Measurements from ENCODE around the gene PRKG2.

Gene PRKG2

GRCh38 chr4:81217779-81218178 lies 2.8 kb upstream of the PRKG2 start:
- DNase-seq (ENCODE audit: low read depth) = no peak

GRCh38 chr4:81215931-81216330 lies 909 bp upstream of the PRKG2 start:
- no peak for DNase-seq (ENCODE audit: low read depth)

GRCh38 chr4:81214144-81214880 lies 710 bp downstream of the PRKG2 start:
- DNase-seq (ENCODE audit: low read depth) = no peak

- no peak for DNase-seq (ENCODE audit: low read depth)
These were observed 1.4 kb downstream of the PRKG2 start for GRCh38 chr4:81213671-81214070.

GRCh38 chr4:81211956-81212355 lies 3.1 kb downstream of the PRKG2 start:
- no peak for DNase-seq (ENCODE audit: low read depth)

GRCh38 chr4:81207828-81208227 lies 7.2 kb downstream of the PRKG2 start:
- no peak for DNase-seq (ENCODE audit: low read depth)

GRCh38 chr4:81205302-81205701 lies 9.7 kb downstream of the PRKG2 start:
- DNase-seq (ENCODE audit: low read depth) = no peak

GRCh38 chr4:81204571-81204970 lies 10.5 kb downstream of the PRKG2 start:
- DNase-seq (ENCODE audit: low read depth) = no peak

- DNase-seq (ENCODE audit: low read depth) = no peak
These were observed 15.2 kb downstream of the PRKG2 start for GRCh38 chr4:81199831-81200230.

- no peak for DNase-seq (ENCODE audit: low read depth)
These were observed 16.4 kb downstream of the PRKG2 start for GRCh38 chr4:81198609-81199008.

GRCh38 chr4:81197864-81198524 lies 17.0 kb downstream of the PRKG2 start:
- no peak for DNase-seq (ENCODE audit: low read depth)

- DNase-seq (ENCODE audit: low read depth) = no peak
These were observed 18.8 kb downstream of the PRKG2 start for GRCh38 chr4:81196126-81196650.

- DNase-seq (ENCODE audit: low read depth) = no peak
These were observed 19.5 kb downstream of the PRKG2 start for GRCh38 chr4:81195475-81195874.

GRCh38 chr4:81194286-81194685 lies 20.7 kb downstream of the PRKG2 start:
- no peak for DNase-seq (ENCODE audit: low read depth)

- no peak for DNase-seq (ENCODE audit: low read depth)
These were observed 34.1 kb downstream of the PRKG2 start for GRCh38 chr4:81180916-81181315.

- DNase-seq (ENCODE audit: low read depth) = no peak
These were observed 35.7 kb downstream of the PRKG2 start for GRCh38 chr4:81179326-81179725.

- DNase-seq (ENCODE audit: low read depth) = no peak
These were observed 41.8 kb downstream of the PRKG2 start for GRCh38 chr4:81173213-81173612.

GRCh38 chr4:81166458-81167160 lies 48.4 kb downstream of the PRKG2 start:
- DNase-seq (ENCODE audit: low read depth) = peak; percentile 30

- DNase-seq (ENCODE audit: low read depth) = no peak
These were observed 49.1 kb downstream of the PRKG2 start for GRCh38 chr4:81165861-81166430.

GRCh38 chr4:81164623-81165416 lies 50.2 kb downstream of the PRKG2 start:
- peak; percentile 14 for DNase-seq (ENCODE audit: low read depth)

- DNase-seq (ENCODE audit: low read depth) = no peak
These were observed 50.9 kb downstream of the PRKG2 start for GRCh38 chr4:81164126-81164525.

Measured in HS-27A (cell line).